ENCODE results near the gene CD226. TPM values are rescaled to one million over a fixed set of nuclear protein-coding genes. Genes with fewer than 3 reads are reported as not detected.

CD226 gene
- total RNA-seq, 1 donor from 2014 or later: not detected

DNA sequence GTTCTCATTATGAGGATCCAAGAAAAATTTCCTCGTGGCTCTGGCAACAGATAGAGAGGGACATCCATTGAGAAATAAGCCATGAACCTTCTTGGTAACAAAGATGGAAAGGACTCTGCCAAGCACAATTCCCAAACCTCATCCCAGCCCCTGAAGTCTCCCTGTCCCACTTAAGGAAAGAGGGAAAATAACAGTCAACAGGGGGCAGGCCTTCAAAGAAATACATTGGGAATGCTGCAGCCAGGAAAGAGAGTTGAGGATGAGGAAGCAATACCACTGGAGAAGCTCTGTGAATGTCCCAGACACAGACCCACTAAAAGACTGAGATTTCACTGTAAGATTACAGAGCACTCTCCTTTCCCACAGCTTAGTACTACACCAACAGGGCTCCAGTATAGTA lies 93.2 kb downstream of the CD226 start:
- TF ChIP-seq, protein P1, sequence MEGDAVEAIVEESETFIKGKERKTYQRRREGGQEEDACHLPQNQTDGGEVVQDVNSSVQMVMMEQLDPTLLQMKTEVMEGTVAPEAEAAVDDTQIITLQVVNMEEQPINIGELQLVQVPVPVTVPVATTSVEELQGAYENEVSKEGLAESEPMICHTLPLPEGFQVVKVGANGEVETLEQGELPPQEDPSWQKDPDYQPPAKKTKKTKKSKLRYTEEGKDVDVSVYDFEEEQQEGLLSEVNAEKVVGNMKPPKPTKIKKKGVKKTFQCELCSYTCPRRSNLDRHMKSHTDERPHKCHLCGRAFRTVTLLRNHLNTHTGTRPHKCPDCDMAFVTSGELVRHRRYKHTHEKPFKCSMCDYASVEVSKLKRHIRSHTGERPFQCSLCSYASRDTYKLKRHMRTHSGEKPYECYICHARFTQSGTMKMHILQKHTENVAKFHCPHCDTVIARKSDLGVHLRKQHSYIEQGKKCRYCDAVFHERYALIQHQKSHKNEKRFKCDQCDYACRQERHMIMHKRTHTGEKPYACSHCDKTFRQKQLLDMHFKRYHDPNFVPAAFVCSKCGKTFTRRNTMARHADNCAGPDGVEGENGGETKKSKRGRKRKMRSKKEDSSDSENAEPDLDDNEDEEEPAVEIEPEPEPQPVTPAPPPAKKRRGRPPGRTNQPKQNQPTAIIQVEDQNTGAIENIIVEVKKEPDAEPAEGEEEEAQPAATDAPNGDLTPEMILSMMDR (IDR thresholded peaks at IDR 0.05; ENCODE audit: insufficient read depth, low read length, poor library complexity, severe bottlenecking): no peak
- no peak for DNase-seq (ENCODE audit: low read depth)
- Histone ChIP-seq H3K36me3 (ENCODE audit: control insufficient read depth, insufficient read depth, low read length) (no peaks in the 10 kb centered on the region), H3K4me3 (ENCODE audit: low read depth, low read length) (no peak overlapping the region), H3K27me3 (ENCODE audit: control insufficient read depth, insufficient read depth, low read length) (no peaks in the 10 kb centered on the region)

DNA sequence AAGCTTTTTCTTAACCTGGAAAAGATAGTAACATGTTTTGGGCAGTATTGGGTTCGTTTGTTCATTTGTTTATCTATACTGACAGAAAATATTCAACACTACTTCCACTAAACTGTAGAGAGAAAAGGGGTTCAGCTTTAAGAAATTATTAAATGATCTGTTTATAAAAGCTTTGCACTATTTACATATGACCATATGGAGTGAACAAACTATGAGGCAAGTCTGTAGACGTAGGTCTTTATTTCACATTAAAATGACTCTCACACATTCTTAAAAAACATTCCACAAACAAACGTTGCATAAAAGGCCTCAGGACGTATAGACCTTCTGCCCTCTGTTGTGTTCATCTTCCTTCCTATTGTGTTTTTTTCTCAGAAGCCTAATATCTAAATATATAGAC lies 94.6 kb downstream of the CD226 start:
- no peak for DNase-seq (ENCODE audit: low read depth)
- Histone ChIP-seq H3K4me3 (ENCODE audit: low read depth, low read length) (no peak overlapping the region), H3K36me3 (ENCODE audit: control insufficient read depth, insufficient read depth, low read length) (no peaks in the 10 kb centered on the region), H3K27me3 (ENCODE audit: control insufficient read depth, insufficient read depth, low read length) (no peaks in the 10 kb centered on the region)
- TF ChIP-seq, protein P1 (IDR thresholded peaks at IDR 0.05; ENCODE audit: insufficient read depth, low read length, poor library complexity, severe bottlenecking): no peak

DNA sequence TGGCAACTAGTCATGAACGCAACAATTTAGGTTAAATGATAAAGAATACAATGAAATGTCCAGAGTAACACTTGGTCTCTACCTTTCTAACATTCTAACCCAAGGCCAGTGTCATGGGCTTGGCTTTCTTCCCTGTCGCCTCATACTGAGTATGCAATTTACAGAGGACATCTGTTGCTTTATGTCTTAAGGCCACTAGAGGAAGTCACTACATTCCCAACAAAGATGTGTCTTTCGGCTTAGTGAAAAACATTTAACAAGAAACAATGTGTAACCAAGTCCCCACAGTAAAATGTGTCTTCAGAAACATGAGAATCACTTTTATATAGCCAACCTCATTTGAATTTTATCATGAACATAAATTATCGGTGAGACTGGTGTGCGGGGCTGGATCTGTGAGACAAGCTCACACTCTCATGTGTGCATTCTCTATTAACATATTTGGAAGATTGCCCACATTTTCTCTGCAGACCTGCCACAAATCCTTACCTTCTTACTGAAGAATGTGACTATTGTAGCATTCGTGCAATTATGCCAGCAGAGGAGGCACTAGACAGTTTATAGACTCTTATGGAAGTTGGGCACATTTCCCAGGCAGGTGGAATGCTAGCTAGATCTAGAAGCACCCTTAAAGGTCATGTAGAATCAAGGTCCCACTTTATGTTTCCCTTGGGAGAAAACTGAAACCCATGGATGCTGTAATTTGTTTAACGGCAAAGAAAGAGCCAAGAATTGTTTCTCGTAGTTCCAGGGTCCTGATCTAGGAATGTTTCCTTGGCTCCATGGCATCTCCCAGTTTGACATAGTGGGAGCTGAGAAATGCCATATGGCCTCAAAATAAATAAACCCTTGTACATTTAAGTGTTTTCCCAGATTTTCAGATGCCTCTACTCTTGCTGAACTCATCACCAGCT lies 101.8 kb downstream of the CD226 start:
- Histone ChIP-seq H3K36me3 (ENCODE audit: control insufficient read depth, insufficient read depth, low read length) (no peaks in the 10 kb centered on the region), H3K4me3 (ENCODE audit: low read depth, low read length) (no peak overlapping the region), H3K27me3 (ENCODE audit: control insufficient read depth, insufficient read depth, low read length) (no peaks in the 10 kb centered on the region)
- TF ChIP-seq, protein P1 (IDR thresholded peaks at IDR 0.05; ENCODE audit: insufficient read depth, low read length, poor library complexity, severe bottlenecking): no peak
- no peak for DNase-seq (ENCODE audit: low read depth)

DNA sequence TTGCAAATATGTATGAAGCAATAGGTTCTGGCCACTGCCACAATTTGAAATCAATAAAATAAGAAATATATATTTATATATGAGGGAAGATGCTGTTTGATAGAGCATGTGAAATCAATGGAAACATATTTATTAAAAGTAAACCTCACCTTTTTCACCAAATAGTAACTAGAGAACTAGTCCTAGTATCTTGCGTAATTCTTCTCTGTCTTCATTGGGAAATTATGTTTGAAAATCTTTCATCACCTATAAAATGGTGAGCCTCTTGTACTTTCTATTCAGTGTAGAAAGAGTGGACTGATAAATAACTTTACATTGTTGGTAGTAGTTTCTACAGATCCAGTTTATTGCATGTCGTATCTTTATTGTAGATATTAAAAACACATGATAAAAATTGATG lies 103.0 kb downstream of the CD226 start:
- TF ChIP-seq, protein P1 (IDR thresholded peaks at IDR 0.05; ENCODE audit: insufficient read depth, low read length, poor library complexity, severe bottlenecking): no peak
- no peaks in the 10 kb centered on the region for H3K27me3 ChIP-seq (ENCODE audit: control insufficient read depth, insufficient read depth, low read length)
- no peak overlapping the region for H3K4me3 ChIP-seq (ENCODE audit: low read depth, low read length)
- H3K36me3 ChIP-seq (ENCODE audit: control insufficient read depth, insufficient read depth, low read length): no peaks in the 10 kb centered on the region
- no peak for DNase-seq (ENCODE audit: low read depth)

DNA sequence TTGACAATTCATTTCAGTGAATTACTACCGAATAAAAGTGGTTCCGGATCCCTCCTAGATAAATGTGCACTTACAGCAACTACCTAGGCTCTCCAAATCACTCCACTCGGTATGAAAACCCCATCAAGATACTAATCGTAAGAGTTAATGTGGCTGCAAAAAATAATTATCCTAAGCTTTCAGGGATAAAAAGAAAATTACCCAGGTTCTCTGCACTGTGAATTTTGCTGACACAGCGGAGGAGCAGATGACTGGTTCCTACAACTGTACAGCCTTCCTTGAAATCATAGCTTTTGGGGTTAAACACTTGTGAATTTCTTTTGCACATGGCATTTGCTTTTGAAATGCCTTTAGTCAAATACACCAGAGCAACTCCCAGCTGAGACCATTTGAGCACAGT lies 104.7 kb downstream of the CD226 start:
- Histone ChIP-seq H3K36me3 (ENCODE audit: control insufficient read depth, insufficient read depth, low read length) (no peaks in the 10 kb centered on the region), H3K27me3 (ENCODE audit: control insufficient read depth, insufficient read depth, low read length) (no peaks in the 10 kb centered on the region), H3K4me3 (ENCODE audit: low read depth, low read length) (no peak overlapping the region)
- no peak for DNase-seq (ENCODE audit: low read depth)
- TF ChIP-seq, protein P1 (IDR thresholded peaks at IDR 0.05; ENCODE audit: insufficient read depth, low read length, poor library complexity, severe bottlenecking): no peak

DNA sequence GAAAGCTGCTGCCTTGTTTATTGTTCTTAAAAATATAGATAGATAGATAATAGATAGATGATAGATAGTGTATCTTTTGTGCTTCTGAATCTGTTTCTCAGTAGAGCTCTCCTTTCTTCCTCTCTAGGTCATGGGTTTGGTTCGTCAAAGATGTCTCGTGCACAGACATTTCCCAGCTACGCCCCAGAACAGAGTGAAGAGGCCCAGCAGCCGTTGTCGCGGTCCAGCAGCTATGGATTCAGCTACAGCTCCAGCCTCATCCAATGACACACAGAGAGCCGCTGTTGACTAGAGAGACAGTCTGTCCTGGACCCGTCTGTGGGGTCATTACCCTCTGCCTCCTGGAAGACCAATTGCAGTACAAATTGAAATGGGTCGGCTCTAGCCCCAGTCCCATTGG lies 106.6 kb downstream of the CD226 start:
- TF ChIP-seq, protein P1 (IDR thresholded peaks at IDR 0.05; ENCODE audit: insufficient read depth, low read length, poor library complexity, severe bottlenecking): no peak

More for the DNA sequence above, 106.6 kb downstream of the CD226 start:
- no peaks in the 10 kb centered on the region for H3K36me3 ChIP-seq (ENCODE audit: control insufficient read depth, insufficient read depth, low read length)
- no peak overlapping the region for H3K4me3 ChIP-seq (ENCODE audit: low read depth, low read length)
- DNase-seq (ENCODE audit: low read depth): no peak
- H3K27me3 ChIP-seq (ENCODE audit: control insufficient read depth, insufficient read depth, low read length): no peaks in the 10 kb centered on the region

Data from kidney epithelial cell (primary cell).